Peyer's patch (tissue), 4 donors: ENCODE results near the gene FAM20C. TPM values are rescaled to one million over a fixed set of nuclear protein-coding genes. Genes with fewer than 3 reads are reported as not detected.

Experiments used
- DNase-seq, 3 donors: peaks; one replicate each; pipeline ENCODE4 v3.0.0-alpha.2; 2017 to 2019
- H3K27ac ChIP-seq, 4 donors: fragments of 200-600 bp; sonication (generic); one replicate each; pipeline ENCODE4 v1.5.1; 2016 to 2019
- H3K27me3 ChIP-seq, 2 donors: fragments of 200-600 bp; sonication (generic); one replicate each; pipeline ENCODE4 v1.5.1; 2019
- H3K36me3 ChIP-seq, 3 donors: fragments of 200-600 bp; sonication (generic); one replicate each; pipeline ENCODE4 v1.5.1; 2016 to 2019
- H3K4me1 ChIP-seq, 4 donors: fragments of 200-600 bp; sonication (generic); one replicate each; pipeline ENCODE4 v1.5.1; 2016 to 2019
- H3K4me3 ChIP-seq, 4 donors: fragments of 200-600 bp; sonication (generic); 1 replicate in 3 of 4; 2 replicates in 1 of 4; pipeline ENCODE4 v1.5.1; 2016 to 2019; ENCODE audit warnings: mild to moderate bottlenecking in 1 of 4
- H3K9me3 ChIP-seq, 4 donors: fragments of 200-600 bp; sonication (generic); one replicate each; pipeline ENCODE4 v1.5.1; 2016 to 2019; ENCODE audit warnings: mild to moderate bottlenecking in 1 of 4
- CTCF ChIP-seq, 6 experiments: fragments of 450-650 bp in 4 of 6; fragments of 200-600 bp in 2 of 6; sonication (generic) in 1 of 6; IDR thresholded peaks; one replicate each; pipeline ENCODE4 v1.5.1; 2017 to 2019; ENCODE audit warnings: antibody characterized with exemption in 6 of 6, mild to moderate bottlenecking in 3 of 6, moderate library complexity in 1 of 6
- POLR2A ChIP-seq, 2 donors: fragments of 450-650 bp; IDR thresholded peaks; one replicate each; pipeline ENCODE4 v1.5.1; 2017; ENCODE audit warnings: antibody characterized with exemption in 2 of 2, mild to moderate bottlenecking in 2 of 2, moderate library complexity in 2 of 2
- total RNA-seq, 4 donors: library from RNA; depleted of rRNA; stranded (reverse); fragments of >200 nt; gene quantifications; one replicate each; pipeline ENCODE4 v1.1.0, GENCODE V29; 2016

The FAM20C gene
- total RNA-seq, 4 donors from 2014 or later = 46.4 to 66.0 (median 53.8) TPM

- no peak overlapping the region for H3K4me3 ChIP-seq
- no peak overlapping the region for H3K27ac ChIP-seq
- H3K27me3 ChIP-seq = no peaks in the 10 kb centered on the region
- H3K36me3 ChIP-seq = peaks cover 0 to 18% (median 0%) of the 10 kb centered on the region in 3 donors
- H3K9me3 ChIP-seq = no peaks in the 10 kb centered on the region
- DNase-seq = no peak
- TF ChIP-seq POLR2A (IDR thresholded peaks at IDR 0.05) = no peak
- TF ChIP-seq CTCF (IDR thresholded peaks at IDR 0.05) = no peak
- H3K4me1 ChIP-seq = peaks cover 0 to 9% (median 0%) of the 10 kb centered on the region in 4 donors
These were observed 30.3 kb downstream of the FAM20C start for GRCh38 chr7:222716-223041.

- H3K36me3 ChIP-seq = peaks cover 0 to 15% (median 0%) of the 10 kb centered on the region in 3 donors
These were observed 30.9 kb downstream of the FAM20C start for GRCh38 chr7:223118-223800.

GRCh38 chr7:223861-224260, 31.5 kb downstream of the FAM20C start:
- Histone ChIP-seq H3K9me3 (no peaks in the 10 kb centered on the region), H3K4me1 (peaks cover 0 to 15% (median 0%) of the 10 kb centered on the region in 4 donors), H3K4me3 (no peak overlapping the region), H3K27ac (no peak overlapping the region), H3K36me3 (peaks cover 0 to 14% (median 0%) of the 10 kb centered on the region in 3 donors), H3K27me3 (no peaks in the 10 kb centered on the region)
- no peak for TF ChIP-seq POLR2A (IDR thresholded peaks at IDR 0.05)
- no peak for TF ChIP-seq CTCF (IDR thresholded peaks at IDR 0.05)
- DNase-seq = no peak

More at GRCh38 chr7:223118-223800, 30.9 kb downstream of the FAM20C start:
- no peak overlapping the region for H3K4me3 ChIP-seq
- no peak for DNase-seq
- H3K9me3 ChIP-seq = no peaks in the 10 kb centered on the region
- peaks cover 0 to 9% (median 0%) of the 10 kb centered on the region in 4 donors for H3K4me1 ChIP-seq
- H3K27me3 ChIP-seq = no peaks in the 10 kb centered on the region
- H3K27ac ChIP-seq = no peak overlapping the region
- TF ChIP-seq POLR2A (IDR thresholded peaks at IDR 0.05) = no peak
- no peak for TF ChIP-seq CTCF (IDR thresholded peaks at IDR 0.05)

GRCh38 chr7:226281-226895, 34.0 kb downstream of the FAM20C start:
- TF ChIP-seq POLR2A (IDR thresholded peaks at IDR 0.05) (no peak), CTCF (IDR thresholded peaks at IDR 0.05) (no peak)
- peak overlapping the region in 2 of 4 donors; percentile 3 to 35 for H3K27ac ChIP-seq
- no peak overlapping the region for H3K4me3 ChIP-seq
- peaks cover 0 to 19% (median 0%) of the 10 kb centered on the region in 4 donors for H3K4me1 ChIP-seq
- H3K36me3 ChIP-seq = peaks cover 0 to 6% (median 0%) of the 10 kb centered on the region in 3 donors
- H3K9me3 ChIP-seq = no peaks in the 10 kb centered on the region
- no peak for DNase-seq
- no peaks in the 10 kb centered on the region for H3K27me3 ChIP-seq

GRCh38 chr7:227926-228325, 35.6 kb downstream of the FAM20C start:
- no peak for TF ChIP-seq CTCF (IDR thresholded peaks at IDR 0.05)
- no peak for TF ChIP-seq POLR2A (IDR thresholded peaks at IDR 0.05)
- no peaks in the 10 kb centered on the region for H3K9me3 ChIP-seq
- H3K27ac ChIP-seq = peak overlapping the region in 2 of 4 donors; percentile 55 to 90
- peaks cover 0 to 6% (median 0%) of the 10 kb centered on the region in 3 donors for H3K36me3 ChIP-seq
- no peak overlapping the region for H3K4me3 ChIP-seq
- DNase-seq = no peak
- peaks cover 0 to 33% (median 0%) of the 10 kb centered on the region in 4 donors for H3K4me1 ChIP-seq
- H3K27me3 ChIP-seq = no peaks in the 10 kb centered on the region
